GM11168 (cell line): ENCODE measurements around the gene MYO9B.

Experiments used
- in situ Hi-C: fragments of 300-500 bp; cut with MboI; formaldehyde crosslinking; loops from one replicate; pipeline ENCODE4 v1.12.0; 2022; ENCODE audit warnings: low sequenced_read_pairs; ENCODE audit not compliant: unreplicated experiment

The MYO9B gene

GRCh38 chr19:17112700-17113099, 37.1 kb downstream of the MYO9B start:
- in situ Hi-C loops, result no loop called here

GRCh38 chr19:17113127-17113785, 37.7 kb downstream of the MYO9B start:
- in situ Hi-C loops, result no loop called here

GRCh38 chr19:17114414-17114831, 38.8 kb downstream of the MYO9B start:
- in situ Hi-C loops, result no loop called here

- in situ Hi-C loops, result no loop called here
These were observed 41.6 kb downstream of the MYO9B start for GRCh38 chr19:17116996-17117702.

GRCh38 chr19:17118957-17119356, 43.4 kb downstream of the MYO9B start:
- in situ Hi-C loops, result no loop called here

- in situ Hi-C loops, result no loop called here
These were observed 46.2 kb downstream of the MYO9B start for GRCh38 chr19:17121736-17122293.

GRCh38 chr19:17123041-17123440, 47.5 kb downstream of the MYO9B start:
- in situ Hi-C loops, result no loop called here

- in situ Hi-C loops, result no loop called here
These were observed 48.4 kb downstream of the MYO9B start for GRCh38 chr19:17124025-17124424.

GRCh38 chr19:17125062-17125727, 49.6 kb downstream of the MYO9B start:
- in situ Hi-C loops, result no loop called here

GRCh38 chr19:17125728-17126677, 50.4 kb downstream of the MYO9B start:
- in situ Hi-C loops, result no loop called here

- in situ Hi-C loops, result no loop called here
These were observed 52.1 kb downstream of the MYO9B start for GRCh38 chr19:17127671-17128070.

- in situ Hi-C loops, result no loop called here
These were observed 52.8 kb downstream of the MYO9B start for GRCh38 chr19:17128403-17128802.

- in situ Hi-C loops, result no loop called here
These were observed 53.2 kb downstream of the MYO9B start for GRCh38 chr19:17128820-17129219.

GRCh38 chr19:17129377-17129776, 53.8 kb downstream of the MYO9B start:
- in situ Hi-C loops, result no loop called here

- in situ Hi-C loops, result no loop called here
These were observed 59.6 kb downstream of the MYO9B start for GRCh38 chr19:17135001-17135853.

GRCh38 chr19:17136021-17136420, 60.4 kb downstream of the MYO9B start:
- in situ Hi-C loops, result no loop called here

GRCh38 chr19:17136617-17137016, 61.0 kb downstream of the MYO9B start:
- in situ Hi-C loops, result no loop called here

- in situ Hi-C loops, result no loop called here
These were observed 61.8 kb downstream of the MYO9B start for GRCh38 chr19:17137417-17137816.
